Calu3 (cell line): Measurements from ENCODE around the gene SRGAP3. TPM values are rescaled to one million over a fixed set of nuclear protein-coding genes. Genes with fewer than 3 reads are reported as not detected.

ENCODE experiments used
- BruUV-seq: library from RNA; stranded (reverse); fragments of 400-500 nt; replicated peaks from 2 replicates; lab custom pipeline; 2021; lab: Mats Ljungman, UMichigan
- CTCF ChIA-PET: fragments of 300-600 bp; sonication (Branson Sonifier 250); formaldehyde crosslinking; loops from one replicate; lab custom pipeline; 2022; ENCODE audit warnings: antibody characterized with exemption; lab: Charles Lee
- DNase-seq: peaks from one replicate; pipeline ENCODE4 v3.0.0; 2022
- H3K27ac Mint-ChIP-seq: one replicate; pipeline ENCODE4 v1.8.0; 2022; ENCODE audit warnings: mixed read lengths; ENCODE audit not compliant: unreplicated experiment
- H3K27me3 Mint-ChIP-seq: one replicate; pipeline ENCODE4 v1.8.0; 2022; ENCODE audit warnings: mixed read lengths; ENCODE audit not compliant: unreplicated experiment
- H3K36me3 Mint-ChIP-seq: one replicate; pipeline ENCODE4 v1.8.0; 2022; ENCODE audit warnings: mild to moderate bottlenecking, moderate library complexity, mixed read lengths; ENCODE audit not compliant: insufficient read depth, unreplicated experiment
- H3K4me1 Mint-ChIP-seq: one replicate; pipeline ENCODE4 v1.8.0; 2022; ENCODE audit warnings: mild to moderate bottlenecking, low read depth, mixed read lengths; ENCODE audit not compliant: unreplicated experiment
- H3K4me3 Mint-ChIP-seq: one replicate; pipeline ENCODE4 v1.8.0; 2022; ENCODE audit warnings: mild to moderate bottlenecking, low read depth, moderate library complexity, mixed read lengths; ENCODE audit not compliant: unreplicated experiment
- H3K9me3 Mint-ChIP-seq: one replicate; pipeline ENCODE4 v1.8.0; 2022; ENCODE audit warnings: low read depth, mixed read lengths; ENCODE audit not compliant: unreplicated experiment
- CTCF ChIP-seq: fragments of 200-600 bp; IDR thresholded peaks from one replicate; pipeline ENCODE4 v1.8.0; 2022; ENCODE audit warnings: antibody characterized with exemption; ENCODE audit not compliant: unreplicated experiment
- intact Hi-C: fragments of 100-400 bp; cut with micrococcal nuclease; formaldehyde crosslinking; loops from one replicate; pipeline ENCODE4 v1.10.0; 2022; ENCODE audit not compliant: unreplicated experiment
- total RNA-seq: library from RNA; stranded (reverse); gene quantifications from 2 replicates; pipeline ENCODE4 v1.2.3, GENCODE V29; 2022

Gene SRGAP3
- total RNA-seq, 1 experiment from 2014 or later, result 8.2 TPM

DNA sequence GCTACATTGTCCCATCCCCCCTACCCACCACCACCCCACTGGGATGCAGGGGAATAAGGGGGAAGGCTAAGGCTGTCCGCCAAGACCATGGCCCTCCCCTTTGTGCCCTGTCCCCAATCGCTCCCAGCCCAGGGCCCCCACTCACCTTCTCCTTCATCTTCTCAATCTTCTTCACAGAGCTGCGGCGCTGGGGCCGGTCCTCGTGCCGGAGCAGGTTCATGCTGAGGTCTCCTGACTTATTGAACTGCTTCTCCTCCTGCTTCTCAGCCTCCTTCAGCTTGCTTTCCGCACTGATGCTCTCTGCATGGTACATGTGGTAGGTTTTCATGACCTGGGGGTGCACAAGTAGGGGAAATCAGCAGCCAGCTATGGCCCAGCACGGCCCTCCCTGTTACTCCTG, 185.2 kb downstream of the SRGAP3 start:
- H3K9me3 Mint-ChIP-seq, result peaks cover 4% of the 10 kb centered on the region
- CTCF ChIA-PET, result no interaction called here
- H3K4me1 Mint-ChIP-seq, result no peaks in the 10 kb centered on the region
- no peak for TF ChIP-seq CTCF
- H3K27ac Mint-ChIP-seq, result no peak overlapping the region
- no peaks in the 10 kb centered on the region for H3K36me3 Mint-ChIP-seq
- intact Hi-C loops, result no loop called here
- DNase-seq, result no peak
- H3K4me3 Mint-ChIP-seq, result no peak overlapping the region
- peaks cover 15% of the 10 kb centered on the region for H3K27me3 Mint-ChIP-seq
- BruUV-seq, result no TSS peak

DNA sequence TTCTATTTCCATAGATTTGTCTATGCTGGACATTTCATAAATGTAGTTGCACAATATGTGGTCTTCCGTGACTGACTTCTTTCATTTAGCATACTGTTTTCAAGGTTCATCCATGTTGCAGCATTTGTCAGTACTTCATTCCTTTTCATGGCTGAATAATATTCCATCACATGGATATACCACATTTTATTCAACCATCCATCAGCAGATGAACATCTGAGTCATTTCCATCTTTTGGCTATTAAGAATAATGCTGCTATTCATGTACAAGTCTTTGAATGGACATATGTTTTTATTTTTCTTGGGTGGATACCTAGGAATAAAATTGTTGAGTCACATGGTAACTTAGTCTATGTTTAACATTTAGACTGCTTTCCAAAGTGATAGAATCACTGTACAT, 186.9 kb downstream of the SRGAP3 start:
- TF ChIP-seq CTCF, result no peak
- Mint-ChIP-seq H3K27ac (no peak overlapping the region), H3K9me3 (peaks cover 4% of the 10 kb centered on the region), H3K36me3 (no peaks in the 10 kb centered on the region), H3K4me1 (no peaks in the 10 kb centered on the region), H3K27me3 (peaks cover 15% of the 10 kb centered on the region), H3K4me3 (no peak overlapping the region)
- intact Hi-C loops, result no loop called here
- CTCF ChIA-PET, result no interaction called here
- no peak for DNase-seq
- no TSS peak for BruUV-seq

DNA sequence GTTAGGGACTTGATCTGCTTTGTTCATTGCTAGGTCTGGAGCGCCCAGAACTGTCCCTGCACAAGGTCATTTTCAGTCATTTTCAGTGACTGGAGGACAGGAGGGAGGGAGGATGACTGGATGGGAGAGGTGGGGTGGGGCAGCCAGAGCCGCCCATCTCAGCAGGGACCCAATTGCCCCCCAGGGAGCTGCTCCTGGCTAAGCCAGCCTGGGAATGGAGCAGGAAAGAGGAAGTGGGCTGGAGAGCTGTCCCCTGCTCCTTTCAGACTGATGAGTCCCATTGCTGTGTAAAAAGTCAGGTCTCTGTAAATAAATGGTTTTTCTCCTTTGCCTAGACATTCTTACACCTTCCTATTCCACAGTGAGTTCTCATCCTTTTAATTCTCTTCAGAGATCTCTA, 187.8 kb downstream of the SRGAP3 start:
- intact Hi-C loops, result no loop called here
- CTCF ChIA-PET, result no interaction called here
- TF ChIP-seq CTCF, result no peak

DNA sequence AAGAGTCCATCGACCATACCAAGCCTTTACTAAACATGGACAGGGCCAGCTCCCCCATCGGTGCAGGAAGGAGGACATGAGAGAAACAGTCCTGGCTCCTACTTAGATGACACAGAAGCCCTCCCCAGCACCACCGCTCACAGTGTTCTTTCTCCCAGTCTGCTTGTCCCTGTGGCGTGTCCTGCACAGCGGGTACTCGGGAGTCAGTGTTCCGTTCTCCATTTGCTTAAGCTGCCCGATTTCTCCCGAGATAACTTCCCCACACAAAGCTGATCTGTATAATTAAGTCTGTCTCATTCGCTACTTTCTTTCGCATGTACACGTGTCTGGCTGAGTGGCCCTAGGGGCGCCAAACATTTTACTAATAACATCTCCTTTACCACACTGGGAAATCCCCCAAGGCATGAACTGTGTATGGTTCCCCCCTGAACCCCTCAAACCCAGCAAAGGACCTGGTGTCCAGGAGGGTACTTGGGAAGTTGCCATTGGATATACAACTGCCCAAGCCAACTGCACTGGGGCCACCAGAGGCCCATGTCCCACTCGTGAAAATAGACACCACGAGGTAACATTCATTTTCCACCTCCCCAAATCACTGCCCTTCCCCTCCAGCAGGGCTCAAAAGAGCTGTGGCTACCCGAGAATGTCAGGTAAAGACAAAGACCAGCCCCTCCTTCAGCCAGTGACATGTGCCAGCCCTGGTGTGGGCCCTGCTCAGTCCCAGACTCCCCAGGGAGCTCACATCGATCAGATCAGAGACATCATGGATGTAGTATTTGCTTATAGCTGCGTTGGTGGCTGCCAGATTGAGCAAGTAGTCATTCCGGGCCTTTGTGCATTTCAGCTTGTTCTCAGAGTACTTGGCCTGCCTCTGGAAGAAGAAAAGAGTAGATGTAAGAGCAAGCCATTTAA, 189.7 kb downstream of the SRGAP3 start:
- BruUV-seq, result no TSS peak
- CTCF ChIA-PET, result interaction anchor here (0.5 to 0.6 kb wide), 2 partner anchors 197 to 1884 kb away, joined by 3 read pairs; no protein-coding TSS in a partner anchor
- Mint-ChIP-seq H3K4me1 (no peaks in the 10 kb centered on the region), H3K27me3 (peaks cover 15% of the 10 kb centered on the region), H3K4me3 (no peak overlapping the region), H3K36me3 (no peaks in the 10 kb centered on the region), H3K9me3 (peaks cover 4% of the 10 kb centered on the region), H3K27ac (no peak overlapping the region)
- no peak for DNase-seq
- intact Hi-C loops, result no loop called here
- no peak for TF ChIP-seq CTCF

More for the DNA sequence above, 187.8 kb downstream of the SRGAP3 start:
- no peak for DNase-seq
- no peak overlapping the region for H3K27ac Mint-ChIP-seq
- H3K36me3 Mint-ChIP-seq, result no peaks in the 10 kb centered on the region
- BruUV-seq, result no TSS peak
- no peak overlapping the region for H3K4me3 Mint-ChIP-seq
- no peaks in the 10 kb centered on the region for H3K4me1 Mint-ChIP-seq
- H3K27me3 Mint-ChIP-seq, result peaks cover 15% of the 10 kb centered on the region
- peaks cover 4% of the 10 kb centered on the region for H3K9me3 Mint-ChIP-seq
